GM18870 (cell line): Measurements from ENCODE around the gene KCNJ12.
"Not testable (repeated sequence)": the region's sequence is repeated elsewhere in the genome, so short reads cannot be mapped to it uniquely, and the experiment has no call there.

Source experiments
- ATAC-seq: cut with Tn5 transposase; IDR thresholded peaks from one replicate; pipeline ENCODE4 v1.9.1; 2021; ENCODE audit warnings: moderate library complexity; ENCODE audit not compliant: unreplicated experiment

KCNJ12 gene

DNA sequence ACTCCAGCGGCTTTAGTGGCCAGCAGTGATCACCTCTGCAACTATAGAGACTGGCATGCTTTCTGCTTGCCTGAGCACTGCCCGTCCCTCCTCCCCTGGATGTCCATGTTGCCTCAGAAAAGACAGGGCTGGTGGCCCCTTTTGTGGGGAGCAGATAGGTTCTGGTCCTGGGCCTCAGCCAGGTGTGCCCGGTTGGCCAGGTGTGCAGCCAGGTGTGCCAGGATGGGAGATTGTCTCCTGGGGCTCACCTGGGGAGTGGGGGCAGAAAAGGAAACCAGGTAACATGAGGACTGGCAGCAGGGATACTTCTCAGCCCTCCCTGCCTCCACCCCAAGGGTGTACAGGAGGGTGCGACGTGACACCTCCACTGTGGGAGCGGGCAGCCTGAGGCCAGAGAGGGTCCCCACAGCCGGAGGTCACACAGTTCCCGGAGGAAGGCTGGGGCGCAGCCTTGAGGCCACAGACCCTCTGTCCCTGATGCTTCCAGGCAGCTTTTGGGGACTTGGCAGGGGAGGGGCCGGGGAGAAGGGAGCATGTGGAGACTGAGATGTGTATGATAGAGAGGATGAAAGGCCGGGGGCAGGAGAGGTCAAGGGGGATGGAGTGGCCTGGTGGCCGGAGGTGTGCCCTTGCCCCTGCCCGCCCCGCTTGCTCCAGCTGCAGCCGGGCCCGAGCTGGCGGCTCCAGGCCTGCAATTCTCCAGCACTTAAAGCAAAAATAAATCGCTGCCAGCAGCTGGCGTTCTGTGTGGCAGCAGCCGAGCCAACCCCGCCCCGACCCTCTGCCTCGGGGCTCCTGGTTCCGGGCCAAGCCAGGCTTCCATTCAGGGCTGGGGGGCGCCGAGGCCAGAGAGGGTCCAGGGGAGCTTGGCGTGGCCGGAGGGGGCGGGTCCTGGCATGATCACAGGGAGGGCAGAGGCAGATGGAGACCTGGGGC is 6.7 kb downstream of the KCNJ12 start:
- no peak for ATAC-seq

DNA sequence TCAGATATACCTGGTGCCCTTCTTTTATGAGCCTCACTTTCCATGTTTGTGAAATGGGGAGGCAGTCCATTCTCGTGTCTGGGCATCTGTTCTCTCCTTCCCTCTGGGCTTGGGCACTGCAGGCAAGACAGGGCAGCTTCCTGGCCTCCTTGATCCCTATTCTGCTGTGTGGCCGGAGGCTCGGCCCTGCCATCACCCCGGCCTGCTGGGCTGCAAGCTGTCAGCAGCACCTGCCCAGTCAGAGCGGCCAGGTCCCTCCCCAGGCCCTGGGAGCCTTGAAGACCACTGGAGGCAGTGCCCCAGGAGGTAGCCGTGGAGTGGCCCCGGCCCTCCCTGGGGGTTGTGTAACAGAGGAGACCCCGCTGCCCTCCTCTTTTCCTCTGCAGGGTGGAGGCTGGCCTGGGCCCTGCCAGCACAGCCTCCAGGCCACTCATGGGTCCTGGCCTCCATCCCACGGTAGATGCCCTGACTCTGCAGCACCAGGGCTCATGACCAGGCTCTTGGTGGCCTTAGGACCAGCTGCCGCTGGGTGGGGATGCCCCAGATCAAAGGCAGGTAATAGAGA is 9.2 kb downstream of the KCNJ12 start:
- no peak for ATAC-seq

DNA sequence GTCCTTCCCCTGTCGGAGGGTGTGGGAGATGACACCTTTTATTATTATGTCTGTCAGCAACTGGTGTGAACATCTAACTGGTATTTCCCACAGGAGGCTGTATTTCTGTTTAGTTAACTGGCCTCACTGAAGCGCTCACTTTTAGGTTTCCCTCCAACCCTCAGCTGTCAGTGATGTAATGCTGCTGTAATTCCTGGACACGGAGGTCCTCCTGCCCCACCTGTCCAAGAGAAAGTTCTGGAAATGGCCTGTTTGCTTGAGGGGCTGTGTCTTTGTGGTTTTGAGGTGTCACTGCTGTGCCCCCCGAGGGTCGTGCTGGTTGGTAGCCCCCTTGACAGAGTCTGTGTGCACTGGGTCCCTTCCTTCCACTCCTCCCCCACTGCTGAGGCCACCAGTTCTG is 11.5 kb downstream of the KCNJ12 start:
- no peak for ATAC-seq

DNA sequence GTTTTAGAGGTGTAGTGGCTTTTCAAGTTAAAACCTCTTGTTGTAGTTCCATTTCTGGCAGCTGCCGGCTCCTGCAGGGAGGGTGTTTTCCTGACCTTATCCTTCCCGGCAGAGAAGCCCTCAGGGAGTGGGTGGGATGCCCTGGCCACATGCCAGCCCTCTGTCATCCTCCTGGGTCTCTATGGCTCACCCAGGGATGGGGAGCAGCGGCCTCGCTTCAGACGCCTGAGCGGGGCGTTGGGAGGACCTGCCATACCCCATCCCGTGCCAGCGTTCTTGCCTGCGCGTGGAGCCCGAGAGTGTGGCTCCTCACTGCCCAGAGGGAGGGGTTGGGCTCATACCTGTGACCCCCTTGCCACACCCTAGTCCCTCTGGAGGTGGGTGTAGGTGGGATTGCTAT is 11.9 kb downstream of the KCNJ12 start:
- no peak for ATAC-seq

DNA sequence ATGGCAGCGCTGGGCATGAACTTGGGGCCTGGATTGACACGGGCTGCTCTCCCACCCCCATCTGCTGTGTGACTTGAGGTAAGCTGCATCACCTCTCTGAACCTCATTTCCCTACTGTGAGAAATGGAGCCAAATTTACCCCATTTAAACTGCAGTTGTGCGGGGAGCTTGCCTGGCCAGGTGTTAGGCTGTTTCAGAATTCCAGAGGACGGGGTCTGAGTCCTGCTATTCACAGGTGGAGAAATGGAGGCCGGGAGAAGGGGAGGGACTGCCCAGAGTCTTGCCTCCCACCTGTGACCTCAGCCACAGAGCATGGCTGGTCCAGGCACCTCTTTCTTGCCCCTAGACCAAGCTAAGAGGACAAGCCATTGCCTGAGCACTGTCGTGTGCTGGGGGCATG is 12.8 kb downstream of the KCNJ12 start:
- ATAC-seq = no peak

DNA sequence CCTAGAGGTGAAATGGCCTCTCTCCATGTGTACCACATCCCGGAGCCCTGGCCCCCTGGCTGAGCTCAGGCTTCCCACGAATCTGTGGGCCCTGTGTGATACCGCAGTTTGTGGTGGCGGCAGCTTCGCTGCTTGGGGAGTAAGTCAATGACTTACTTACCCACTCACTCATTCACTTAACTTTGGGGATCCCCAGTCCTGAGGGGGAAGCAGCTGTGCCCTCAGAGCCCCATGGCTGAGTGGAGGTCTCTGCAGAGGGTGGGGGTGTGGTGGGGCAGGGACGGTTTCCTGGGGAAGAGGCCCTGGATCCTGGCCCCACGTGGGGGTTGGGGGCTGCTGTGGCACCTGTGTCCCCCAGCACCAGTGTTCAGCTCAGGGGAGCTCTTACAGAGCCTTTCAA is 13.2 kb downstream of the KCNJ12 start:
- ATAC-seq = no peak

DNA sequence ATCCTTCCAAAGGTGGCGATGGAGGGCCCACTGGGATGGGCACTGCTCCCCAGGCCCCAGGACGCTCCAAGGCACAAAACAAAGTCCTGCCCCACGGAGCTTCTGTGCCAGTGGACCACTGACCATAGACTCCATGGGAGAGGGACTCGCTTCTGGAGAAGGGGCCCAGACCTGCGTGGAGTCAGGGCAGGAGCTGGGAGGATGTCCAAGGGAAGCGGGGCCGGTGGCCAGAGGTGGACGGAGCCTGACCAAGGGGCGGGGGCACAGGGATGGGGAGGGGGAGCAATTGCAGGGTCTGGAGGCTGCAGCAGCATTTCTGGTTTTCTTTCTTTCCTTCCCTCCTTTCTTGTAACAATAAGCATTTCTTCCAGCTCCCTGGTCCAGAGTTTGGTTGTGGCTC is 14.1 kb downstream of the KCNJ12 start:
- no peak for ATAC-seq

DNA sequence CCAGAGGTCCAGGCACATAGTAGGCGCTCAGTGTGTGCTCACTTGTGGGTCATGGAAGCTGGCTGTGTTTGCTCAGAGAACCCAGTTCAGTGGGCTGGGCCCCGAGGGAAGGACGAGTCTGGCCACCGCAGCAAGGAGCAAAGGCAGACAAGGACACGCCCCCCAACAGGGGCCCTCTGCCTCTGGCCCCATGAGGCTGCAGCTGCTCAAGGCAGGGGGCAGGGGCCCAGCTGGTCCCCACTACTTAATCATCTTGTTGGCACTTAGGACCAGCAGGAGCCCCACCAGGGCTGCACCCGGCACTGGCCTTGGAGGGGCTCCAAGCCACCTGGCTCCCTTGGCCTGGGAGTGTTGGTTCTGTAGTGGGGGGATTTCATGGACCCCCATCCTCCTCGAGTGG is 16.1 kb downstream of the KCNJ12 start:
- ATAC-seq = no peak

DNA sequence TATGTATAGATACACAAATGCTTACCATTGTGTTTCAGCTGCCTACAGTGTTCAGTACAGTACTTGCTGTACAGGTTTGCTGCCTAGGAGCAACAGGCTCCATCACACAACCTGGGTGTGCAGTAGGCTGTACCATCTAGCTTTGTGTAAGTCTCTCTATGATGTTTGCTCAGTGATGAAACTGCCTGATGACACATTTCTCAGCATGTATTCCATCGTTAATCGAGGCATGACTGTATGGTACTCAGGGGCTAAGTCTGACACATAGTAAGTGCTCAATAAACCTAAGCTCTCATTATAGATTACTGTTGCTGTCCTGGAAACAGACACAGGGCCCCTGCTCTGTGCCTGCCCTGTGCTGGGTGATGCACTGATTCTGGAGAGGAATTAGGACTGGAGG is 18.1 kb downstream of the KCNJ12 start:
- no peak for ATAC-seq

DNA sequence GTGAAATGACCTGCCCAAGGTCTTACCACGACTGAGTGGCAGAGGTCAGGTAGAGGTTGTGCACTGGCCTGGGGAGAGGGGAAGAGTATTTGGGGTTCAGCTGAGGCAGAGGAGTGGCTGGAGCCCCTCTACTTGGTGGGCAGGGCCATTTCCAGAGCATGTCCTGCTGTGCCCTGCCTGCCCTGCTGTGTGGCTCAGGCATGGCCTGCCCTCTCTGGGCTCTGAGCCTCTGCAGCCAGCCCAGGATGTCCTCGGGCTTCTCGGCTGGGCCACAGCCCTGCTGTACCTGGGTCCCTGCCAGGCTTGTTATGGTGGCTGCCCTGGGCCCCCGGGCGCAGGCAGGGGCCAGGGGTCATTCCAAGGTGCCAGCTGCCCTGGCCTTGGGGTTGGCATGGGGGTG is 19.6 kb downstream of the KCNJ12 start:
- ATAC-seq = no peak

DNA sequence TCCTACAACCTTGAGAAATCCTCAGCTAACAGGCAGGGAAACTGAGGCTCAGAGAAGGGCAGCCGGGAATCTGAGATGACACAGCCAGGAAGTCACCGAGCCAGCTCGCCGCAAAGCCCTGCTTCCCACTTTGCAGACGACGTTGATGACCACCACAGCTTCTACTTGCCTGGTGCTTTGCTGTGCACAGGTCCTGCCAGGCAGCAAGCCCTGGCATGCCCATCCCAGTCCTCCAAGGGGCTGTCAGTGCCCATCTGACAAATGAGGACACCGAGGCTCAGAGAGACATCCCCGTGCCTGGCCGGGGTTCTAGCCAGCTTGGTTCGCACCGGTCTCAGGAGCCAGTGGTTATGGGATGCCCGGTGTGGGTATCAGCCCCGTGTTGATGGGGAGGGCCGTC is 20.1 kb downstream of the KCNJ12 start:
- no peak for ATAC-seq

DNA sequence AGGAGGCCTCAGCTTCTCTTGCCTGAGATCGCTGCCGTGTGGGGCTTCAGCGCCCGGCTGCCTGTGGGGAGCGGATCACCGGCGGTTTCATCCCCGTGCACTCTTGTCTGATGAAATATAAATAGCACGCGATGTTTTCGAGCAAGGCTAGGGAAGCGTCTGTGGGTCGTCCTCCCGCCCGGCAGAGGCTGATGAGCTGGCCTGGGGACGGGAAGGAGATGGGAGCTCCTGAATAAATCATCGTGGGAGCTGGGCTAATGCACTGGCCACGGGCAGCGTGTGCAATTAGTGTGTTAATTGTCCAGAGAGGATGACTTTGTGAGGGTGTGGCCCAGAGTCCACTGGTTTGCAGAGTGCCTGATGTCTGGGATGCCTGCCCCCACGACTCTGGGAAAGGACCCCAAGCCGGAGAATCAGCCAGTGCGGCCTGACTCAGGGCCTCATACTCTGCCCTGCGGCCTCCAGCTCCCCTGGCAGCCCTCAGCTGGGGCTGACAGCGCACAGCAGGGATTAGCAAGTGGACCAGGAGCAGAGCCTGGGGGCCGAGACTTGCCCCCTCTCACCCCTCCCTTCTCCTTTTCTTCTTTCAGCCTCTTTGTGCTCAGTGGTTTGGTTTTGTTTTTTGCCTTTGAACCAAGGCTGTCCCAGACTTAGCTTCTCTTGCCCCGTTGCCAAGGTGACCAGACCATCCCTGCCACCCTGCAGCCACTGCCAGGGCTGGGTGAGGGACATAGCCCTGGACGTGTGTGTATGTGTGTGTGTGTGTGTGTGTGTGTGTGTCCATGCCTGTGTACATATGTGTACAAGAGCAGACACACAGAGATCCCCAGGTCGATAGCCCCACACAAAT is 21.4 kb downstream of the KCNJ12 start:
- no peak for ATAC-seq

DNA sequence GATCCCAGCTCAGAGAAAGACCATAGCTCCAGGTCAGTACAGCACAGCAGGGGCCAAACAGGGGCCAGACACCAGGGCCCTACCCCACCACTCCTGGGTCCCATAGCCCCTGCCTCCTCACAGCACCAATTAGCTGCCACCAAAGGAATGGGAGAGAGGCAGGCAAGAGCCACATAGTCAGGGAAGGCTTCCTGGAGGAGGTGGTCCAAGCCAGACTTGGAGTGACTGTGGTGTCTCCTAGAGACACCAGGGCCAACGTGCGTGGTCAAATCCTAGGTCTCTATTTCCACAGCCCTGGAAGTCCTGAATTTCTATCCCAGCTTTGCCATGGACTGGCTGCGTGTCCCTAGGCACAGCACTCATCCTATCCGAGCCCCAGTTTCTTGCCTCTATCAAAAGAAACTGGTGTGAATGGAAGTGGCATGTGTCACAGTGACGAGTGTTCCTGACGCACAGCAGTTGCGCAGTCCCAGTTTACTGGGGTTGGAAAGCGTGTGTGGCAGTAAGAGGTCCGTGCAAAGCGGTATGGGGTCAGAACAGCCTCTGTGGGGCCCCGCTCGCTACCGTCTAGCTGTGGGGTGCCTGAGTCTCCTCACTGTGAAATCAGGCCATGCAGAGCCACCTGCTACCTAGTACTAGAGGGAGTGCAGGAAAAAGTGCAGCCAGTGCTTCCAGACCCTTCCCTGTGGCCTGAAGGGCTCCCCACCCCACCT is 23.5 kb downstream of the KCNJ12 start:
- ATAC-seq = no peak

DNA sequence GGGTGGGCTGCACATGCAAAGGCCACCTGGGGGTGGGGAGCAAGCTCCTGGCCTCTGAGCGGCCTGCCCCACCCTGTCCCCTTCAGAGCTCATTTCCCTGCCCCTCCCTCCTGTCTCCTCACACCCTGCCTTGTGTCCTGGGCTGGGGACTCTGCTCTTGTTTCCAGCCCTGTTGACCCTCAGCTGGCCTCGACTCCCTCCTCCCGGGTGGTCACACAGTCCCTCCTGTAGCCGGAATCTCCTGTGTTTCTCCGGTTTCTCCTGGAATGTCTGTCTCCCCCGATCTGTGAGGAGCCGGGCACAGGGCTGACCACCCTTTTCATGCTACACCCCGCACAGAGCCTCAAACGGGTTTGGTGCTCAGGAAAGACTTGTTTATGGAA is 24.0 kb downstream of the KCNJ12 start:
- ATAC-seq = not testable (repeated sequence)

DNA sequence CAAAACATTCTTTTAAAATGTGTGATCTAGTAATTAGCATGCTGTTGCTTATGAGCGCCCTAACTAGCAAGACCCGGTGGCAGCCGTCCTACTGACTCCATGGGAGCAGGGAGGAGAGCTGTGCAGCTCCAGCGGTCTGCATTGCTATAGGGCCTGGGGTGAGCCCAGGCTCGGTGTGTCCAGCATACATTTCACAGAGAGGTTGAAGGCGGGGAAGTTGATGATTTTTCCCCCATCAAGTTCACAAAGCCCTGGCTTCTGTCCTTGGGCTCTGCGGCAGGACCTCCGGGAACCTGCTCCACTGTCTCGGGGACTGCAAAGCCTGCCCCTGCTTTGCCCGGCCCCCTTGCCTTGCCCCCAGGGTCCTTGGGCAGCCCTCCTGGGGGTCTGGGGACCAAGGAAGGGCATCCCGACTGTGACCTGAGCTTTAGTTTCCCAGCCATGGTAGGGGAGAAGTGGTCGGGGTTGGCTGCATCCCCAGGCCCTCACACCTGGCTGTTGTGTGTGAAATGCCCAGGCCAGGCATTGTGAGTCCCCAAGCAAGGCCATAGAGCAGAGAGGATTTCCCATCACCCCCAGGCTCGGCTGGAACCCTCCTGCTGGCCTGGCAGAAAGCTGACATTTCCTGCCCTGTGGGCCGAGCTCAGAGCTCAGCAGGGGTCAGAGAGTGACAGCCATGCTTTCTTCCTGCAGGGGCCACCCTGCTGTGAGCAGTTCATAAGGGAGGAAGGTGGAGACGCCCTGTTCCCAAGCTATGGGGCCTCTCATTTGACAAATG is 24.8 kb downstream of the KCNJ12 start:
- no peak for ATAC-seq

DNA sequence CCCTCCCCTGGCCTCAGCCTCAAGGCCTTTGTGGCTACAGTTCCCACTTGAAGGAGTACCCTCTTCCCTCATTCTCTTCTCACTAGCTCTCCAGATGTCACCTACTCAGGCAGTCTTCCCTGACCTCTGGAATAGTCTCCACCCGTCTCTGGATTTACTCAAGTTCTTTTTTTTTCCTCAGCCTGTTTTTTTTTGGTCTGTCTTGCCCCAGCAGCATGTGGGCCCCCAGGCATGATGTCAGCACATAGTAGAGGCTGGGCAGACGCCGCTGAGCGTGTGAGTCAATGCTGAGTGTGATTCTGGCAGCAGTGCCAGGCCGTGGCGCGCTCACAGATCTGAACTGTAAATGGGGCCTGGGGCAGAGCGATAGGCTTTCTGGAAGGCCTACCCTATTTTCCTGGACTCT is 26.0 kb downstream of the KCNJ12 start:
- not testable (repeated sequence) for ATAC-seq

DNA sequence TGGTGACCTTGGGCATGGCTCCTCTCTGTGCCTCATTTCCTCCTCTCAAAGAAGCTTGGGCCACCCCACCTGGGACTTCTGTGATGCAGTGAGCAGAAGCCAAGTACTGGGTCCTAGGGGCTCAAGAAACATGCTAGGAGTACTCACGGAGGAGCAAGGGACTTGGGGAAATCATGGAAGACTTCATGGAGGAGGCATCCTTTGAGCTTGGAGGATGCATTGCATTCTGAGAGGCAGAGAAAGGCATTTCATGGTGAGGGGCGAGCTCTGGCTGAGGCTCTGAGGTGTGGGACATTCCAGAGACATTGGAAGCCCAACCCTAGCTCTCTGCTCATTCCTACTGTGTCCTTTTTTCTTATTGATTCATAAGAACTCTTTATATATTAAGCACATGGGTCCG is 26.8 kb downstream of the KCNJ12 start:
- not testable (repeated sequence) for ATAC-seq

DNA sequence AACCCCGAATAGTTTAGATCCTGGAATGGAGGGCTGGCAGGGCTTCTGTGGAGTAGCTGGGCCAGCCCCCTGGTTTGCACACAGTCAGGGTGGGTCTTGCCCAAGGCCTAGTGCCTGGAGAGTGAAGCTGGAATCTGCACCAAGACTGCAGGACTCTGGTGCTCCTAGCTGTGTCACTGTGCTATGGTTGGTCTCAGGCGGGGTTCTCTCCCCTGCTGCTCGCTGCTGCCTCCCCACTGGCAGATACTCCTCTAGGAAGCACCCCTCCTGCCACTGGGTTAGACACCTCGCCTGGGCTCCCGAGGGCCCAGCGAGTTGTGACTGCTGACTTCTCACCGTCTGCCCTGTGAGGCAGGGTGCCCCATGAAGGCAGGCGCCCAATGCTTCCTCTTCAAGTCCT is 27.9 kb downstream of the KCNJ12 start:
- ATAC-seq = not testable (repeated sequence)

DNA sequence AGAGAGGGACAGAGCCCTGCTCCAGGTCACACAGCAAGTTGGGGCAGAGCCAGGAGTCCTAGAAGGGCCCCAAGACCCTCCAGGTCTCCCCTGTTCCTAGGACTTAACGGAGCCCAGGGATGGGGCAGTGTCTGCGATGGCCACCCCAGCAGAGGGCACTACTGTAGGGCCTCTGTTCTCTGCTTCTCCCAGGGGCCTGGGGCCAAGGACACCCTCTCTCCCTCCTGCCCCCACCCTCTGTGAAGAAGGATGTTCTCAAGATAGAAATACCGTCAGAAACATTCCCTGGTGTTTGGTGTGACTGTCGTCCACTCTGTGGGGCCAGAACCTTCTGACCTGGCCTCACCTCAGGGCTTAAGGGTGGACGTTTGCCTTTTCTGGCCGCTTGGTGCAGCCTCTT is 28.4 kb downstream of the KCNJ12 start:
- ATAC-seq = not testable (repeated sequence)
